GM12878 (cell line): Measurements from ENCODE around the gene SYNGR1. TPM values are rescaled to one million over a fixed set of nuclear protein-coding genes. Genes with fewer than 3 reads are reported as not detected.

Experiments
- ATAC-seq: fragments of 200-7000 bp; cut with Tn5 transposase; 3 replicates; pipeline ENCODE4 v1.9.1; 2020; ENCODE audit warnings: mild to moderate bottlenecking, moderate library complexity
- BruUV-seq: library from RNA; stranded (reverse); fragments of 400-500 nt; replicated peaks from 2 replicates; lab custom pipeline; 2021; lab: Mats Ljungman, UMichigan
- CTCF ChIA-PET: fragments of 300-600 bp; sonication (Branson Sonifier 250); formaldehyde crosslinking; extraction: SDS; loops from one replicate; lab custom pipeline; 2021; ENCODE audit warnings: inconsistent platforms; lab: Yijun Ruan, JAX
- POLR2A ChIA-PET: fragments of 350-600 bp; formaldehyde crosslinking; extraction: SDS; loops from one replicate; lab custom pipeline; 2021; ENCODE audit warnings: inconsistent platforms; lab: Charles Lee
- RAD21 ChIA-PET: fragments of 300-600 bp; sonication (Branson Sonifier 250); formaldehyde crosslinking; loops from one replicate; lab custom pipeline; 2023; ENCODE audit warnings: antibody characterized with exemption; ENCODE audit not compliant: unreplicated experiment; lab: Charles Lee
- SMC1A ChIA-PET: fragments of 300-600 bp; sonication (Branson Sonifier 250); formaldehyde crosslinking; loops from one replicate; lab custom pipeline; 2023; ENCODE audit not compliant: unreplicated experiment, uncharacterized antibody; lab: Charles Lee
- DNase-seq: peaks from one replicate; pipeline ENCODE4 v3.0.0-alpha.2; 2011; ENCODE audit warnings: low read depth, low spot score
- FAIRE-seq: peaks from 3 replicates; lab custom pipeline; 2011; peaks lifted over from hg19 to GRCh38; lab: Jason Lieb, UNC
- H2AFZ ChIP-seq: 2 replicates; pipeline ENCODE4 v1.6.0; 2011; ENCODE audit warnings: low read depth, low read length, control low read depth; ENCODE audit not compliant: control insufficient read depth
- H3K27ac ChIP-seq: 2 replicates; pipeline ENCODE4 v1.5.1; 2011; ENCODE audit warnings: control low read depth; ENCODE audit not compliant: control insufficient read depth, insufficient read depth
- H3K27me3 ChIP-seq, 2 experiments: replicated peaks in 1 of 2; 2 replicates each; pipeline versions ENCODE4 v1.6.0 to v1.6.1; 2011; ENCODE audit warnings: low read length in 1 of 2; ENCODE audit not compliant: control insufficient read depth in 2 of 2, insufficient read depth in 2 of 2
- H3K36me3 ChIP-seq, 2 experiments: 2 replicates each; pipeline ENCODE4 v1.5.1; 2011; ENCODE audit warnings: low read length in 1 of 2; ENCODE audit not compliant: control insufficient read depth in 2 of 2, insufficient read depth in 2 of 2
- H3K4me1 ChIP-seq: 2 replicates; pipeline ENCODE4 v1.6.1; 2011; ENCODE audit warnings: mild to moderate bottlenecking, low read length, moderate library complexity, mixed read lengths; ENCODE audit not compliant: control insufficient read depth, insufficient read depth
- H3K4me2 ChIP-seq: 2 replicates; pipeline ENCODE4 v1.6.0; 2011; ENCODE audit warnings: control low read depth; ENCODE audit not compliant: control insufficient read depth, insufficient read depth
- H3K4me3 ChIP-seq: fragments of 200-600 bp; sonication (generic); 2 replicates; pipeline ENCODE4 v1.5.1; 2016
- H3K79me2 ChIP-seq: 2 replicates; pipeline ENCODE4 v1.6.0; 2011; ENCODE audit warnings: low read length; ENCODE audit not compliant: control insufficient read depth, insufficient read depth
- H3K9ac ChIP-seq: 2 replicates; pipeline ENCODE4 v1.8.0; 2011; ENCODE audit warnings: low read length, control low read depth, mixed read lengths; ENCODE audit not compliant: control insufficient read depth, insufficient read depth
- H3K9me3 ChIP-seq: replicated peaks from 3 replicates; pipeline ENCODE4 v1.5.1; 2011; ENCODE audit warnings: mild to moderate bottlenecking, low read length; ENCODE audit not compliant: control insufficient read depth, insufficient read depth
- H4K20me1 ChIP-seq: 2 replicates; pipeline ENCODE4 v1.6.0; 2011; ENCODE audit not compliant: control insufficient read depth, insufficient read depth
- BCL11A ChIP-seq: IDR thresholded peaks from 2 replicates; pipeline ENCODE4 v1.6.1; 2011; ENCODE audit warnings: low read depth, low read length
- BMI1 ChIP-seq: fragments of 450-650 bp; IDR thresholded peaks from 2 replicates; pipeline ENCODE4 v1.6.1; 2016; ENCODE audit warnings: mild to moderate bottlenecking, moderate library complexity, borderline replicate concordance
- CBFB ChIP-seq: IDR thresholded peaks from 2 replicates; pipeline ENCODE4 v1.6.1; 2016; ENCODE audit warnings: antibody characterized with exemption, low read depth
- EGR1 ChIP-seq, 2 experiments: IDR thresholded peaks; 1 replicate in 1 of 2; 2 replicates in 1 of 2; pipeline ENCODE4 v1.6.1; 2011 to 2012; ENCODE audit warnings: low read depth in 2 of 2, low read length in 2 of 2, borderline replicate concordance in 1 of 2, mild to moderate bottlenecking in 1 of 2, moderate library complexity in 1 of 2
- IKZF1 ChIP-seq: fragments of 450-650 bp; conservative IDR thresholded peaks from 2 replicates; pipeline ENCODE4 v1.6.1; 2017; ENCODE audit warnings: antibody characterized with exemption, mild to moderate bottlenecking
- JUND ChIP-seq: IDR thresholded peaks from 2 replicates; pipeline ENCODE4 v1.6.1; 2012; ENCODE audit warnings: low read depth, mild to moderate bottlenecking, low read length, improper control_type of control experiment, moderate library complexity
- KDM1A ChIP-seq: fragments of 200-600 bp; sonication (generic); IDR thresholded peaks from 2 replicates; pipeline ENCODE4 v1.6.1; 2016; ENCODE audit warnings: borderline replicate concordance
- MEF2B ChIP-seq: fragments of 450-650 bp; IDR thresholded peaks from 2 replicates; pipeline ENCODE4 v1.6.1; 2018; ENCODE audit warnings: mild to moderate bottlenecking, moderate library complexity; ENCODE audit not compliant: partially characterized antibody, poor library complexity, severe bottlenecking
- RAD21 ChIP-seq: IDR thresholded peaks from 2 replicates; pipeline ENCODE4 v1.6.1; 2011; ENCODE audit warnings: mild to moderate bottlenecking, low read depth, low read length, moderate library complexity; ENCODE audit not compliant: insufficient read depth
- SMARCA5 ChIP-seq: fragments of 450-650 bp; IDR thresholded peaks from 2 replicates; pipeline ENCODE4 v1.6.1; 2017; ENCODE audit warnings: mild to moderate bottlenecking
- SUZ12 ChIP-seq: fragments of 200-600 bp; sonication (generic); IDR thresholded peaks from one replicate; pipeline ENCODE4 v1.6.1; 2018; ENCODE audit warnings: antibody characterized with exemption, mild to moderate bottlenecking; ENCODE audit not compliant: unreplicated experiment
- WGBS: methylation state at CpG from one replicate; pipeline ENCODE4 v1.1.6; 2016; ENCODE audit warnings: low lambda C conversion rate; ENCODE audit not compliant: insufficient replicate concordance, insufficient coverage; ENCODE audit errors: missing lambda C conversion rate; 5-methylcytosine and 5-hydroxymethylcytosine counted together
- in situ Hi-C: fragments of 300-500 bp; cut with MboI; formaldehyde crosslinking; loops from 9 replicates; pipeline ENCODE4 v1.14.3; 2018; ENCODE audit warnings: mixed read lengths
- intact Hi-C: fragments of 100-400 bp; cut with micrococcal nuclease; formaldehyde crosslinking; loops from one replicate; pipeline ENCODE4 v1.14.2; 2022; ENCODE audit not compliant: unreplicated experiment
- polyA plus RNA-seq, 11 experiments: library from polyadenylated mRNA; depleted of rRNA in 4 of 11; unstranded in 6 of 11; stranded (reverse) in 5 of 11; fragments of >200 nt; fragmentation: Nextera tagmentation in 4 of 11; fragmentation: Illumina TruSeq in 1 of 11; extraction: Ambion mirVana in 4 of 11; extraction: Trizol in 1 of 11; gene quantifications; 1 replicate in 1 of 11; 2 replicates in 10 of 11; pipeline versions ENCODE4 v1.2.1 to v1.2.3, GENCODE V29; 2011 to 2016; ENCODE audit warnings: inconsistent platforms in 2 of 11, missing spikeins in 2 of 11, low read depth in 1 of 11
- total RNA-seq, 4 experiments: library from RNA; depleted of rRNA in 3 of 4; stranded (reverse); fragments of >200 nt in 3 of 4; fragmentation: Illumina TruSeq in 1 of 4; extraction: Trizol in 1 of 4; gene quantifications; 2 replicates each; pipeline versions ENCODE4 v1.2.1 to v1.2.3, GENCODE V29; 2013 to 2021
- TF ChIP-seq, protein P1 (sequence below), 3 experiments: IDR thresholded peaks in 2 of 3; conservative IDR thresholded peaks in 1 of 3; 2 replicates each; pipeline ENCODE4 v1.5.1; 2011; ENCODE audit warnings: low read depth in 3 of 3, low read length in 3 of 3, mild to moderate bottlenecking in 3 of 3, control low read depth in 2 of 3, moderate library complexity in 2 of 3, inconsistent platforms in 1 of 3, mixed read lengths in 1 of 3; ENCODE audit not compliant: control insufficient read depth in 2 of 3, insufficient read depth in 1 of 3; ENCODE audit errors: extremely low read depth in 1 of 3
- TF ChIP-seq, protein P2 (sequence below): IDR thresholded peaks from 2 replicates; pipeline ENCODE4 v1.6.1; 2011; ENCODE audit warnings: mild to moderate bottlenecking, low read depth, low read length, moderate library complexity; ENCODE audit not compliant: insufficient replicate concordance
- TF ChIP-seq, protein P3 (sequence below): fragments of 450-650 bp; conservative IDR thresholded peaks from 2 replicates; pipeline ENCODE4 v1.6.1; 2017; ENCODE audit warnings: mild to moderate bottlenecking, moderate library complexity

The SYNGR1 gene
- total and polyA plus RNA-seq, 10 of the 15 experiments (the other 5 are each of a cell fraction or from before 2014, with no cell fraction given) = 0.87 to 9.2 (median 3.5) TPM

DNA sequence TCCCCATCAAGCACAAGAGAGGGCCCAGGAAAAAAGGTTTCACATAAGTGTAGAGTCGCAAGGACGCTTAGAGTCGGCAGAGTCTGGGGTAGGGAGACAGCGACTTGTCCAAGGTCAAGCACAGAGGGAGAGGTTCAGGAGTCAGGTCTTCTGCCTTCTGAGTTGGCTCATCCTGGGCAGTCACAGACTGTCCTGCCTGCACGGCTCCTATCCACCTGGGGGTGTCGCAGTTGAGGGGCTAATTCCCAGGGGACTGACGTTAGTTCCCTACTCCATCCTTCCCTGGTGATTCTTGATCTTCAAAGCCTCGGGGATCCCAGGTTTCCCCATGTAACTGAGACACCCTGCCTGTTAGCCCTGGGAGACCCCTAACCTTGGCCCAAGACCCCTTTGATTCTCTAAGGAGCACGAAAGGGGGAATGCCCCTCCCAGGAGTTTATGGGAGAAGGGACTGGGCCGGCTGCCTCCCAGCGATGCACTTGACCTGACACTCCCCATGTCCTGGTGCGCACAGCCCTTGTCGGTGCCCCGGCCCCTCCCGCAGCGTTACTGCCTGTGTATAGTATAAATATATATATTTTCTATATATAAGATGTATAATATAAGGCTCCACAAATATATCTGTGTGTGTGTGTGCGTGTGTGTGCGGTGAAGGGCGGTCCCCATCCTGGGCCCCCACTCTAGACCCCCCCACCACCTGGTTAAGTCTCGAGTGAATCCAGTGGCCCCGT, 35.1 kb downstream of the SYNGR1 start:
- TF ChIP-seq KDM1A (no peak), EGR1 (IDR thresholded peaks at IDR 0.05; ENCODE audit: borderline replicate concordance in 1 of 2, low read depth in 2 of 2, low read length in 2 of 2) (no peak), BCL11A (no peak), SMARCA5 (no peak), CBFB (no peak), RAD21 (0 out of 2 replicates have a peak, but pooled peaks have one; percentile 16), MEF2B (peak; percentile 93), IKZF1 (no peak), JUND (no peak), SUZ12 (no peak), BMI1 (no peak)
- TF ChIP-seq, protein P1, sequence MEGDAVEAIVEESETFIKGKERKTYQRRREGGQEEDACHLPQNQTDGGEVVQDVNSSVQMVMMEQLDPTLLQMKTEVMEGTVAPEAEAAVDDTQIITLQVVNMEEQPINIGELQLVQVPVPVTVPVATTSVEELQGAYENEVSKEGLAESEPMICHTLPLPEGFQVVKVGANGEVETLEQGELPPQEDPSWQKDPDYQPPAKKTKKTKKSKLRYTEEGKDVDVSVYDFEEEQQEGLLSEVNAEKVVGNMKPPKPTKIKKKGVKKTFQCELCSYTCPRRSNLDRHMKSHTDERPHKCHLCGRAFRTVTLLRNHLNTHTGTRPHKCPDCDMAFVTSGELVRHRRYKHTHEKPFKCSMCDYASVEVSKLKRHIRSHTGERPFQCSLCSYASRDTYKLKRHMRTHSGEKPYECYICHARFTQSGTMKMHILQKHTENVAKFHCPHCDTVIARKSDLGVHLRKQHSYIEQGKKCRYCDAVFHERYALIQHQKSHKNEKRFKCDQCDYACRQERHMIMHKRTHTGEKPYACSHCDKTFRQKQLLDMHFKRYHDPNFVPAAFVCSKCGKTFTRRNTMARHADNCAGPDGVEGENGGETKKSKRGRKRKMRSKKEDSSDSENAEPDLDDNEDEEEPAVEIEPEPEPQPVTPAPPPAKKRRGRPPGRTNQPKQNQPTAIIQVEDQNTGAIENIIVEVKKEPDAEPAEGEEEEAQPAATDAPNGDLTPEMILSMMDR (IDR thresholded peaks at IDR 0.05 in 2 of 3, conservative IDR thresholded peaks at IDR 0.05 in 1 of 3; ENCODE audit: control insufficient read depth in 2 of 3, extremely low read depth in 1 of 3, insufficient read depth in 1 of 3, low read depth in 3 of 3, low read length in 3 of 3) = peak; percentile 30 to 56 (median 42)
- TF ChIP-seq, protein P2, sequence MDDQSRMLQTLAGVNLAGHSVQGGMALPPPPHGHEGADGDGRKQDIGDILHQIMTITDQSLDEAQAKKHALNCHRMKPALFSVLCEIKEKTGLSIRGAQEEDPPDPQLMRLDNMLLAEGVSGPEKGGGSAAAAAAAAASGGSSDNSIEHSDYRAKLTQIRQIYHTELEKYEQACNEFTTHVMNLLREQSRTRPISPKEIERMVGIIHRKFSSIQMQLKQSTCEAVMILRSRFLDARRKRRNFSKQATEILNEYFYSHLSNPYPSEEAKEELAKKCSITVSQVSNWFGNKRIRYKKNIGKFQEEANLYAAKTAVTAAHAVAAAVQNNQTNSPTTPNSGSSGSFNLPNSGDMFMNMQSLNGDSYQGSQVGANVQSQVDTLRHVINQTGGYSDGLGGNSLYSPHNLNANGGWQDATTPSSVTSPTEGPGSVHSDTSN = no peak
- TF ChIP-seq, protein P3, sequence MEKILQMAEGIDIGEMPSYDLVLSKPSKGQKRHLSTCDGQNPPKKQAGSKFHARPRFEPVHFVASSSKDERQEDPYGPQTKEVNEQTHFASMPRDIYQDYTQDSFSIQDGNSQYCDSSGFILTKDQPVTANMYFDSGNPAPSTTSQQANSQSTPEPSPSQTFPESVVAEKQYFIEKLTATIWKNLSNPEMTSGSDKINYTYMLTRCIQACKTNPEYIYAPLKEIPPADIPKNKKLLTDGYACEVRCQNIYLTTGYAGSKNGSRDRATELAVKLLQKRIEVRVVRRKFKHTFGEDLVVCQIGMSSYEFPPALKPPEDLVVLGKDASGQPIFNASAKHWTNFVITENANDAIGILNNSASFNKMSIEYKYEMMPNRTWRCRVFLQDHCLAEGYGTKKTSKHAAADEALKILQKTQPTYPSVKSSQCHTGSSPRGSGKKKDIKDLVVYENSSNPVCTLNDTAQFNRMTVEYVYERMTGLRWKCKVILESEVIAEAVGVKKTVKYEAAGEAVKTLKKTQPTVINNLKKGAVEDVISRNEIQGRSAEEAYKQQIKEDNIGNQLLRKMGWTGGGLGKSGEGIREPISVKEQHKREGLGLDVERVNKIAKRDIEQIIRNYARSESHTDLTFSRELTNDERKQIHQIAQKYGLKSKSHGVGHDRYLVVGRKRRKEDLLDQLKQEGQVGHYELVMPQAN = no peak
- TF ChIP-seq, all 136 proteins: peak for 3
- no peak overlapping the region for H2AFZ ChIP-seq
- H3K4me3 ChIP-seq = no peak overlapping the region
- WGBS = 64% methylated on average over 20 of the region's 21 CpGs
- no peak overlapping the region for H3K9ac ChIP-seq
- BruUV-seq = no TSS peak
- ChIA-PET POLR2A (no interaction called here), RAD21 (no interaction called here), CTCF (no interaction called here), SMC1A (no interaction called here)
- no peak overlapping the region for H3K27ac ChIP-seq
- peaks cover 11% of the 10 kb centered on the region for H3K4me1 ChIP-seq
- in situ Hi-C loops = no loop called here
- H3K4me2 ChIP-seq = no peak overlapping the region
- ATAC-seq (no peak), FAIRE-seq (no peak), DNase-seq (no peak)
- intact Hi-C loops = no loop called here
- no peaks in the 10 kb centered on the region for H4K20me1 ChIP-seq
- no peaks in the 10 kb centered on the region for H3K27me3 ChIP-seq
- no peaks in the 10 kb centered on the region for H3K79me2 ChIP-seq
- H3K36me3 ChIP-seq = no peaks in the 10 kb centered on the region
- no peaks in the 10 kb centered on the region for H3K9me3 ChIP-seq
